Measurements from ENCODE around the gene ENHO. TPM values are rescaled to one million over a fixed set of nuclear protein-coding genes. Genes with fewer than 3 reads are reported as not detected.

Gene ENHO
- total RNA-seq, 1 donor from 2014 or later = 3.3 TPM

DNA sequence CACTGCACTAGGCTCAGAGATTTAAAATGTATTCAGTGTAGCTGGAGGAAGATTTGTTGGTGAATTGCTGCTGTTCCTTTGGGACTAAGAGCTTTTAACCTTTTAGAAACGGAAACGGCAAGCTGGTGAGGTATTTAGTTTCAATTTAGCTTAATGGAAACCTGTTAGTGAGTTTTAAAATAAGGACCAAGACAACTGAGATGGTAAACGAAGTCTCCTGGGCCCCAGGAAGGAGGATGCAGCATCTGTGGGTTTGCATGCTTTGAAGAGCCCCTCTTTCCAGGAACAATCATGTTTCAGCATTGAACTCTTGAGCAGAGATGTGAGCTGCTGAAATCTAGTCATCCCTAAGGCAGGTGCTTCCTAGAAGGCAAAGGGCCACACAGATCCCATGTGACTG is 47.7 kb downstream of the ENHO start:
- DNase-seq = no peak

Small RNA genes within 50 kb of the gene (small RNA-seq; reads per million reads assigned to genes)
- not detected for gene RN7SKP24 (ENCODE audit: low replicate concordance)

Other genes with a start within 250 kb of the ENHO start
- gene KIF24, start 193.7 kb downstream of the ENHO start, total RNA-seq = 2.6 TPM
- gene NUDT2, start 193.4 kb downstream of the ENHO start, total RNA-seq = 17.3 TPM
- 2.6 TPM for gene MYORG, start 146.1 kb downstream of the ENHO start, total RNA-seq
- 4.6 TPM for gene FAM219A, start 64.4 kb downstream of the ENHO start, total RNA-seq
- 0.20 TPM for gene DNAI1, start 64.2 kb downstream of the ENHO start, total RNA-seq
- 7.5 TPM for gene CNTFR, start 66.7 kb upstream of the ENHO start, total RNA-seq
- gene RPP25L, start 89.1 kb upstream of the ENHO start, total RNA-seq = 10.4 TPM
- gene DCTN3, start 97.5 kb upstream of the ENHO start, total RNA-seq = 60.6 TPM
- not detected for gene ARID3C, start 106.1 kb upstream of the ENHO start, total RNA-seq
- gene SIGMAR1, start 114.8 kb upstream of the ENHO start, total RNA-seq = 26.1 TPM
- gene GALT, start 123.7 kb upstream of the ENHO start, total RNA-seq = 44.2 TPM
- gene IL11RA, start 129.2 kb upstream of the ENHO start, total RNA-seq = 77.3 TPM
- 7.6 TPM for gene CCL27, start 139.7 kb upstream of the ENHO start, total RNA-seq
- 0.39 TPM for gene CCL19, start 168.3 kb upstream of the ENHO start, total RNA-seq
- 11.9 TPM for gene CCL21, start 187.1 kb upstream of the ENHO start, total RNA-seq